Dendritic cell treated with granulocyte-macrophage colony-stimulating factor and Interleukin-4, amounts not matched to agents 40 ng/mL and 50 ng/mL, for 4 days (primary cell): ENCODE measurements around the gene SPECC1L.

Experiments used
- H3K27ac Mint-ChIP-seq: one replicate; pipeline ENCODE4 v1.8.0; 2022; ENCODE audit warnings: mild to moderate bottlenecking, mixed read lengths
- H3K27me3 Mint-ChIP-seq: one replicate; pipeline ENCODE4 v1.8.0; 2022; ENCODE audit warnings: mild to moderate bottlenecking, mixed read lengths
- H3K36me3 Mint-ChIP-seq: one replicate; pipeline ENCODE4 v1.8.0; 2022; ENCODE audit warnings: low read depth, mixed read lengths
- H3K4me1 Mint-ChIP-seq: one replicate; pipeline ENCODE4 v1.8.0; 2022; ENCODE audit warnings: low read depth, mixed read lengths
- H3K4me3 Mint-ChIP-seq: one replicate; pipeline ENCODE4 v1.8.0; 2022; ENCODE audit warnings: mild to moderate bottlenecking, moderate library complexity, mixed read lengths
- H3K9me3 Mint-ChIP-seq: one replicate; pipeline ENCODE4 v1.8.0; 2022; ENCODE audit warnings: mixed read lengths
- intact Hi-C: fragments of 100-400 bp; cut with micrococcal nuclease; formaldehyde crosslinking; loops from one replicate; pipeline ENCODE4 v1.15.0; 2022

The SPECC1L gene

GRCh38 chr22:24432059-24432853 lies 161.6 kb downstream of the SPECC1L start:
- Mint-ChIP-seq H3K27ac (peak overlapping the region; percentile 73), H3K4me3 (no peak overlapping the region), H3K27me3 (peaks cover 9% of the 10 kb centered on the region), H3K36me3 (no peaks in the 10 kb centered on the region), H3K9me3 (no peaks in the 10 kb centered on the region), H3K4me1 (peaks cover 93% of the 10 kb centered on the region)
- intact Hi-C loops = no loop called here

- Mint-ChIP-seq H3K36me3 (no peaks in the 10 kb centered on the region), H3K9me3 (no peaks in the 10 kb centered on the region), H3K27ac (peak overlapping the region; percentile 81), H3K27me3 (peaks cover 4% of the 10 kb centered on the region), H3K4me1 (peaks cover 93% of the 10 kb centered on the region), H3K4me3 (no peak overlapping the region)
- intact Hi-C loops = no loop called here
These were observed 162.6 kb downstream of the SPECC1L start for GRCh38 chr22:24433001-24433827.

- Mint-ChIP-seq H3K36me3 (no peaks in the 10 kb centered on the region), H3K4me1 (peaks cover 85% of the 10 kb centered on the region), H3K27ac (peak overlapping the region; percentile 81), H3K9me3 (no peaks in the 10 kb centered on the region), H3K27me3 (no peaks in the 10 kb centered on the region), H3K4me3 (no peak overlapping the region)
- intact Hi-C loops = no loop called here
These were observed 163.3 kb downstream of the SPECC1L start for GRCh38 chr22:24433828-24434470.

- intact Hi-C loops = loop anchor here (5.0 kb wide), 1 partner anchor 48 kb away; no protein-coding TSS in a partner anchor
- Mint-ChIP-seq H3K27me3 (no peaks in the 10 kb centered on the region), H3K4me3 (no peak overlapping the region), H3K9me3 (no peaks in the 10 kb centered on the region), H3K27ac (peak overlapping the region; percentile 81), H3K36me3 (no peaks in the 10 kb centered on the region), H3K4me1 (peaks cover 84% of the 10 kb centered on the region)
These were observed 164.1 kb downstream of the SPECC1L start for GRCh38 chr22:24434471-24435322.

- no peaks in the 10 kb centered on the region for H3K36me3 Mint-ChIP-seq
These were observed 164.7 kb downstream of the SPECC1L start for GRCh38 chr22:24435323-24435645.

GRCh38 chr22:24435861-24436371 lies 165.3 kb downstream of the SPECC1L start:
- Mint-ChIP-seq H3K4me3 (no peak overlapping the region), H3K4me1 (peaks cover 89% of the 10 kb centered on the region), H3K27me3 (no peaks in the 10 kb centered on the region), H3K9me3 (no peaks in the 10 kb centered on the region), H3K36me3 (no peaks in the 10 kb centered on the region), H3K27ac (no peak overlapping the region)
- intact Hi-C loops = loop anchor here (5.0 kb wide), 1 partner anchor 46 kb away; no protein-coding TSS in a partner anchor

More at GRCh38 chr22:24435323-24435645, 164.7 kb downstream of the SPECC1L start:
- Mint-ChIP-seq H3K27ac (peak overlapping the region; percentile 81), H3K9me3 (no peaks in the 10 kb centered on the region), H3K27me3 (no peaks in the 10 kb centered on the region), H3K4me3 (no peak overlapping the region), H3K4me1 (peaks cover 84% of the 10 kb centered on the region)
- intact Hi-C loops = loop anchor here (5.0 kb wide), 1 partner anchor 47 kb away; no protein-coding TSS in a partner anchor

- Mint-ChIP-seq H3K4me1 (peaks cover 89% of the 10 kb centered on the region), H3K9me3 (no peaks in the 10 kb centered on the region), H3K27ac (no peak overlapping the region), H3K27me3 (no peaks in the 10 kb centered on the region), H3K4me3 (no peak overlapping the region), H3K36me3 (no peaks in the 10 kb centered on the region)
- intact Hi-C loops = loop anchor here (5.0 kb wide), 1 partner anchor 46 kb away; no protein-coding TSS in a partner anchor
These were observed 165.9 kb downstream of the SPECC1L start for GRCh38 chr22:24436553-24436952.

GRCh38 chr22:24437091-24437490 lies 166.5 kb downstream of the SPECC1L start:
- no peaks in the 10 kb centered on the region for H3K9me3 Mint-ChIP-seq
- no peaks in the 10 kb centered on the region for H3K27me3 Mint-ChIP-seq
- H3K36me3 Mint-ChIP-seq = no peaks in the 10 kb centered on the region
- H3K27ac Mint-ChIP-seq = peak overlapping the region; percentile 27
- intact Hi-C loops = loop anchor here (5.0 kb wide), 1 partner anchor 45 kb away; no protein-coding TSS in a partner anchor
- no peak overlapping the region for H3K4me3 Mint-ChIP-seq
- H3K4me1 Mint-ChIP-seq = peaks cover 89% of the 10 kb centered on the region

- Mint-ChIP-seq H3K27ac (peak overlapping the region; percentile 27), H3K9me3 (no peaks in the 10 kb centered on the region), H3K27me3 (no peaks in the 10 kb centered on the region), H3K4me3 (no peak overlapping the region), H3K4me1 (peaks cover 89% of the 10 kb centered on the region), H3K36me3 (no peaks in the 10 kb centered on the region)
- intact Hi-C loops = loop anchor here (5.0 kb wide), 1 partner anchor 44 kb away; no protein-coding TSS in a partner anchor
These were observed 167.2 kb downstream of the SPECC1L start for GRCh38 chr22:24437741-24438328.

GRCh38 chr22:24440270-24440717 lies 169.7 kb downstream of the SPECC1L start:
- Mint-ChIP-seq H3K9me3 (no peaks in the 10 kb centered on the region), H3K4me1 (peaks cover 80% of the 10 kb centered on the region), H3K36me3 (no peaks in the 10 kb centered on the region), H3K4me3 (no peak overlapping the region), H3K27ac (no peak overlapping the region), H3K27me3 (no peaks in the 10 kb centered on the region)
- intact Hi-C loops = no loop called here

- Mint-ChIP-seq H3K4me1 (peaks cover 79% of the 10 kb centered on the region), H3K27ac (no peak overlapping the region), H3K36me3 (no peaks in the 10 kb centered on the region)
These were observed 170.2 kb downstream of the SPECC1L start for GRCh38 chr22:24440718-24441405.

More at GRCh38 chr22:24440718-24441405, 170.2 kb downstream of the SPECC1L start:
- intact Hi-C loops = no loop called here
- H3K27me3 Mint-ChIP-seq = no peaks in the 10 kb centered on the region
- H3K4me3 Mint-ChIP-seq = no peak overlapping the region
- no peaks in the 10 kb centered on the region for H3K9me3 Mint-ChIP-seq
